Measurements from ENCODE around the gene OR52B4. TPM values are rescaled to one million over a fixed set of nuclear protein-coding genes. Genes with fewer than 3 reads are reported as not detected.
"Not testable (repeated sequence)": the region's sequence is repeated elsewhere in the genome, so short reads cannot be mapped to it uniquely, and the experiment has no call there.

The OR52B4 gene
- total RNA-seq, 1 donor from 2014 or later: not detected

DNA sequence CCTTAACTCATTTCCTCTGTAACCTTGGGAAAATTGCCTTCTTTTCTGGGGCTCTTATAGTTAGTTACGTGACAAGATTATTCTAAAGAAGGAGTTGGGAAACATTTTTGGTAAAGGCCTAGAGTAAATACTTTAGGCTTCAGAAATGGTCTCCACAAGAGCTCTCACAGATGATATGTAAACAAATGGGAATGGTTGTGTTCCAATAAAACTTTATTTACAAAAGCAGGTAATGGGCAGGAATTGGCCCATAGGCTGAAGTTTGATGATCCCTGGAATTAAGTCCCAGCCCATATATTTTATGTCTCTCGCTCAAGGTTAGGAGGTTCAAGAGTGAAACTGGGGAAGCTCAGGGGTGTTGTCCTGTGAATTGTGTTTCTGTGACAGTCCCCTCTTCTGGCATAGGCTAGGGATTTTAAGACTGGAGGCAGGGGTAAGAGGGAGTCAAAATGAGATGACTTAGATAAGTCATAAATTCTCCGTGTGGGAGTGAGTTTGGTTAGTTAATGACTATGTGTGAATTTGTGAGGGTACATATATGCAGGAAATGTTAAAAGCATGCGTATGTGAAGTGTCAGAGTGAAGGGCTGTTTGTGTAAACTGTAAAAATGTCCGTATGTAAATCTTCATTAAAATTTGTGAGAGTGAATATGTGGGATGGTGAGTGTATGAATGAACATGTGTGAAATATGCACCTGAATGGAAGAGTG lies 7.4 kb upstream of the OR52B4 start:
- Histone ChIP-seq H3K36me3 (ENCODE audit: control insufficient read depth in 3 of 3, insufficient read depth in 3 of 3, low read length in 3 of 3) (no peaks in the 10 kb centered on the region), H3K4me1 (ENCODE audit: control insufficient read depth in 3 of 3, insufficient read depth in 3 of 3, low read length in 3 of 3) (no peaks in the 10 kb centered on the region), H3K9me3 (ENCODE audit: control insufficient read depth in 3 of 3, low read length in 3 of 3) (no peaks in the 10 kb centered on the region), H3K27me3 (ENCODE audit: control insufficient read depth in 3 of 3, insufficient read depth in 3 of 3, low read length in 3 of 3) (no peaks in the 10 kb centered on the region), H3K27ac (ENCODE audit: low read depth, low read length) (no peak overlapping the region), H3K9ac (ENCODE audit: low read depth in 1 of 3, low read length in 3 of 3) (no peak overlapping the region), H3K4me3 (ENCODE audit: low read length in 3 of 3) (no peak overlapping the region)

DNA sequence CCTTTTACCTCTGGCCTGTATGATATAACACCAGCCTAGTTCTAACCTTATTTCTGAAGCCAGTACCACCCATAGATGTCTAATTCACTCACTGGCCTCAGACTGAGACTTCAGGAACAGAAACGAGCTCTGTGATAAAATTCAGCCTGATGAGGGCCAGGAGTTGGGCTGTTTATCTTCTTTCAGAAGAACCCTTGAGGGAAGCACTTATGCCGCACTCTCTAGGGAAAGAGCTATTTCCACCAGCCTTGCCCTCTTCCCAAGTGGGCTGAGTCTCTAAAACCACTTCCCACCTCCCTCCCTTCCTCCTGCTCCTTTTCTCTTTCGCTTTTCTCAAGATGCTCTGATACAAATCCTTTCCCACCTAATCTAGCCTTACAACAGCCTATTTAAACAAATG lies 2.0 kb upstream of the OR52B4 start:
- Histone ChIP-seq H3K4me1 (ENCODE audit: control insufficient read depth in 3 of 3, insufficient read depth in 3 of 3, low read length in 3 of 3) (no peaks in the 10 kb centered on the region), H3K36me3 (ENCODE audit: control insufficient read depth in 3 of 3, insufficient read depth in 3 of 3, low read length in 3 of 3) (no peaks in the 10 kb centered on the region), H3K27ac (ENCODE audit: low read depth, low read length) (no peak overlapping the region), H3K9ac (ENCODE audit: low read depth in 1 of 3, low read length in 3 of 3) (no peak overlapping the region), H3K4me3 (ENCODE audit: low read length in 3 of 3) (no peak overlapping the region), H3K27me3 (ENCODE audit: control insufficient read depth in 3 of 3, insufficient read depth in 3 of 3, low read length in 3 of 3) (no peaks in the 10 kb centered on the region), H3K9me3 (ENCODE audit: control insufficient read depth in 3 of 3, low read length in 3 of 3) (no peaks in the 10 kb centered on the region)

DNA sequence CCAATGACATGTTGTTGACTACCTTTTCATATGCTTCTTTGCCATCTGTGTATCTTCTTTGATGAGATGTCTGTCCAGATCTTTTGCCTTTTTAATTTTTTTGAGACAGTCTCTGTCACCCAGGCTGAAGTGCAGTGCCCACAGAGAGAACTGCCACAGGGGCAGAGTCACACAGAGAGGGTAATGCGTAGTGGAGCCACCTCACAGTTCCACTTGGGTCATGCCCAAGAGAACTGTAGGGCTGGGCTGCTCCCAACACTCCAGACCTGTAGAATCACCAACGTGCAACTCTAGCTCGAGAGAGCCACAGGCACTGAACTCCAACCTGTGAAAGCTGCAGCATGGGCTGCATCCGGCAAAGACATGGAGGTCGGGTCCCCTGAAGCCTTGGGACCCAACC lies 20.0 kb downstream of the OR52B4 start:
- not testable (repeated sequence) for H3K27me3 ChIP-seq (ENCODE audit: control insufficient read depth in 3 of 3, insufficient read depth in 3 of 3, low read length in 3 of 3); H3K9ac ChIP-seq (ENCODE audit: low read depth in 1 of 3, low read length in 3 of 3); H3K4me1 ChIP-seq (ENCODE audit: control insufficient read depth in 3 of 3, insufficient read depth in 3 of 3, low read length in 3 of 3); H3K27ac ChIP-seq (ENCODE audit: low read depth, low read length); H3K4me3 ChIP-seq (ENCODE audit: low read length in 3 of 3); H3K36me3 ChIP-seq (ENCODE audit: control insufficient read depth in 3 of 3, insufficient read depth in 3 of 3, low read length in 3 of 3); H3K9me3 ChIP-seq (ENCODE audit: control insufficient read depth in 3 of 3, low read length in 3 of 3)

DNA sequence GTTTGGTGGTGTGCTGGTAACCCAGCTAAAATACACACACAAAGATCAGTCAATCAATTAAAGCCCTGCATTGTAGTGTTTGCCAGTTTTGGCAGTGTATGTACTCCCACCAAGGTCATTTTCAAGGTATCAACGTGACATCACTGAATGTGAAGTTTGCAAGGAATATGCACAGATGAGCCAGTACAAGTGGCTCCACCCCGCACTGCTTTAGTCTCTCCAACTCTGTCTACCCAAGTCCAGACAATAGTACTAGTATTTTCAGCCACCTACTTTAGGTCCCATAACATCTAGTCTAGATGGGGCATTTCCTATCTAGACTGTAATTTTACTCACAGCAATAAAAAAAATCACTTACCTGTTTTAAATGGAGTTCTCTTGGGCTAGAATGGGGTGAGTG lies 22.8 kb downstream of the OR52B4 start:
- not testable (repeated sequence) for H3K9ac ChIP-seq (ENCODE audit: low read depth in 1 of 3, low read length in 3 of 3); H3K27ac ChIP-seq (ENCODE audit: low read depth, low read length); H3K4me1 ChIP-seq (ENCODE audit: control insufficient read depth in 3 of 3, insufficient read depth in 3 of 3, low read length in 3 of 3); H3K4me3 ChIP-seq (ENCODE audit: low read length in 3 of 3); H3K9me3 ChIP-seq (ENCODE audit: control insufficient read depth in 3 of 3, low read length in 3 of 3); H3K27me3 ChIP-seq (ENCODE audit: control insufficient read depth in 3 of 3, insufficient read depth in 3 of 3, low read length in 3 of 3); H3K36me3 ChIP-seq (ENCODE audit: control insufficient read depth in 3 of 3, insufficient read depth in 3 of 3, low read length in 3 of 3)

DNA sequence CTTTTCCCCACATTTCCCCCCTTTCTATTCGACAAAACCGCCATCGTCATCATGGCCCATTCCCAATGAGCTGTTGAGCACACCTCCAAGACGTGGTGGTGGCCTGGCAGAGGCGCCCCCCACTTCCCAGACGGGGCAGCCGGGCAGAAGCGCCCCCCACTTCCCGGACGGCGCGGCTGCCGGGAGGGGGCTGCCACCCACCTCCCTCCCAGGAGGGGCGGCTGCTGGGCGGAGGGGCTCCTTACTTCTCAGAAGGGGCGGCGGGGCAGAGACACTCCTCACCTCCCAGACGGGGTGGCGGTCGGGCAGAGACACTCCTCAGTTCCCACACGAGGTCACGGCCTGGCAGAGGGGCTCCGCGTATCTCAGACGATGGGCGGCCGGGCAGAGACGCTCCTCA lies 33.8 kb downstream of the OR52B4 start:
- H3K27me3 ChIP-seq (ENCODE audit: control insufficient read depth in 3 of 3, insufficient read depth in 3 of 3, low read length in 3 of 3); H3K4me3 ChIP-seq (ENCODE audit: low read length in 3 of 3); H3K27ac ChIP-seq (ENCODE audit: low read depth, low read length); H3K9ac ChIP-seq (ENCODE audit: low read depth in 1 of 3, low read length in 3 of 3); H3K9me3 ChIP-seq (ENCODE audit: control insufficient read depth in 3 of 3, low read length in 3 of 3); H3K36me3 ChIP-seq (ENCODE audit: control insufficient read depth in 3 of 3, insufficient read depth in 3 of 3, low read length in 3 of 3); H3K4me1 ChIP-seq (ENCODE audit: control insufficient read depth in 3 of 3, insufficient read depth in 3 of 3, low read length in 3 of 3): not testable (repeated sequence)

Other genes starting within 250 kb of the OR52B4 start
- 19.3 TPM for gene TRIM21, start 25.3 kb upstream of the OR52B4 start, total RNA-seq
- not detected for gene OR52K2, start 80.9 kb upstream of the OR52B4 start, total RNA-seq
- not detected for gene OR52K1, start 114.3 kb upstream of the OR52B4 start, total RNA-seq
- gene OR52M1, start 176.8 kb upstream of the OR52B4 start, total RNA-seq: not detected
- not detected for gene OR52I2, start 213.4 kb upstream of the OR52B4 start, total RNA-seq
- gene OR52I1, start 225.7 kb upstream of the OR52B4 start, total RNA-seq: not detected
- 6.8 TPM for gene TRIM68, start 239.8 kb upstream of the OR52B4 start, total RNA-seq